ENCODE results near the gene GPD2. TPM values are rescaled to one million over a fixed set of nuclear protein-coding genes. Genes with fewer than 3 reads are reported as not detected.

Gene GPD2
- total and polyA plus RNA-seq, 2 donors (not counting 1 experiment from before 2014, with no cell fraction given) = 21.6 to 46.6 TPM

DNA sequence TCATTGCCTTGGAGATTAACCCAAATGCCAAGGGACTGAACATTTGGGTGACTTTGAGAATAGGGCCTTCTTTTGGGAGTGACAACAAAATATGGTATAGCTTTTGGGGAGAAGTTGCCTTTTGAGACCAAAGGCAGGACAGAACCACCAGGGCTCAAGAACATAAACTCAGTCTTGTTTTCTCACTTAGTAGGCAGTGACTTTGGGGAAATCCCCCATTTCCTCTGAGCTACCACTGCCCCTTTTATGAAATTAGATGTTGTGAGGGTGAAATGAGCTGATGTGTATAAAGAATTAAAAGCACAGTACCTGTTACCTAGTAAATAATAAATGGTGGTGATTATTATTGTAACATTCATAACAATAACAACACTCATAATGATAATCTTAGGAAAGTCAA, 36.5 kb downstream of the GPD2 start:
- Histone ChIP-seq H3K4me3 (replicated peaks in 1 of 4; ENCODE audit: control extremely low read depth in 1 of 4, insufficient read depth in 1 of 4, low read depth in 3 of 4, low read length in 4 of 4) (no peak overlapping the region), H3K9me3 (ENCODE audit: control insufficient read depth, insufficient read depth, low read depth, low read length) (no peaks in the 10 kb centered on the region), H3K36me3 (ENCODE audit: control insufficient read depth, insufficient read depth, low read length) (no peaks in the 10 kb centered on the region), H2AFZ (ENCODE audit: low read length) (no peak overlapping the region), H3K27ac (ENCODE audit: insufficient read depth, low read length) (no peak overlapping the region), H3K9ac (ENCODE audit: insufficient read depth, low read length) (no peak overlapping the region), H3K79me2 (ENCODE audit: control insufficient read depth, insufficient read depth, low read length) (peaks cover 6% of the 10 kb centered on the region), H4K20me1 (ENCODE audit: control insufficient read depth, extremely low read depth, insufficient read depth, low read length) (no peaks in the 10 kb centered on the region), H3K4me2 (ENCODE audit: extremely low read depth, insufficient read depth, low read length) (no peak overlapping the region), H3K4me1 (ENCODE audit: control insufficient read depth, extremely low read depth, insufficient read depth, low read length) (peaks cover 2% of the 10 kb centered on the region), H3K27me3 (ENCODE audit: control insufficient read depth, insufficient read depth, low read length) (no peaks in the 10 kb centered on the region)
- DNase-seq (ENCODE audit: low read depth in 2 of 2) = no peak
- TF ChIP-seq CTCF (conservative IDR thresholded peaks at IDR 0.05 in 1 of 2, IDR thresholded peaks at IDR 0.05 in 1 of 2; ENCODE audit: low read depth in 1 of 2, low read length in 2 of 2) (no peak), EZH2 (IDR thresholded peaks at IDR 0.05; ENCODE audit: low read length, missing control alignments) (no peak)

DNA sequence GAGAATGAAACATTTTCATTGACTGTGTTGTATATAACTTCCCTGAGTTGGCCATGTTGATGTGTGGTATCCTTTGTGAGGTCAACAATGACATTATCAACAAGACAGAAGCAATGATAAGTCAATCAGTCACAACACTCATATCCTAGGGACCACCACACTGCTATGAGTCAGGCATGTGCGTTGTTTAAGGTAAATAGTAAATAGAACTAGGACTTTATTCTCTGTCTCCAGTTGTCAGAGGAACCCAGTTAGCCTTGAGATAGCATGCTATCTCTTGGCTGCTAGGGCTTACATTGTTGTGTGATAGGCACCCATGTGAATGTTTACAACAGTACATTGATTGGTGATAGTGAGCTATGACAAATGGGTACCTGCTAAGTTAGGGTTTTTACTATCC, 37.3 kb downstream of the GPD2 start:
- no peak overlapping the region for H3K4me3 ChIP-seq (replicated peaks in 1 of 4; ENCODE audit: control extremely low read depth in 1 of 4, insufficient read depth in 1 of 4, low read depth in 3 of 4, low read length in 4 of 4)
- peaks cover 2% of the 10 kb centered on the region for H3K4me1 ChIP-seq (ENCODE audit: control insufficient read depth, extremely low read depth, insufficient read depth, low read length)
- H3K27me3 ChIP-seq (ENCODE audit: control insufficient read depth, insufficient read depth, low read length) = no peaks in the 10 kb centered on the region
- DNase-seq (ENCODE audit: low read depth in 2 of 2) = no peak
- H3K79me2 ChIP-seq (ENCODE audit: control insufficient read depth, insufficient read depth, low read length) = peaks cover 3% of the 10 kb centered on the region
- H3K4me2 ChIP-seq (ENCODE audit: extremely low read depth, insufficient read depth, low read length) = no peak overlapping the region
- no peaks in the 10 kb centered on the region for H3K36me3 ChIP-seq (ENCODE audit: control insufficient read depth, insufficient read depth, low read length)
- H2AFZ ChIP-seq (ENCODE audit: low read length) = no peak overlapping the region
- H4K20me1 ChIP-seq (ENCODE audit: control insufficient read depth, extremely low read depth, insufficient read depth, low read length) = peaks cover under 1% of the 10 kb centered on the region
- no peak overlapping the region for H3K9ac ChIP-seq (ENCODE audit: insufficient read depth, low read length)
- no peak overlapping the region for H3K27ac ChIP-seq (ENCODE audit: insufficient read depth, low read length)
- TF ChIP-seq CTCF (conservative IDR thresholded peaks at IDR 0.05 in 1 of 2, IDR thresholded peaks at IDR 0.05 in 1 of 2; ENCODE audit: low read depth in 1 of 2, low read length in 2 of 2) = no peak
- TF ChIP-seq EZH2 (IDR thresholded peaks at IDR 0.05; ENCODE audit: low read length, missing control alignments) = no peak
- H3K9me3 ChIP-seq (ENCODE audit: control insufficient read depth, insufficient read depth, low read depth, low read length) = no peaks in the 10 kb centered on the region

DNA sequence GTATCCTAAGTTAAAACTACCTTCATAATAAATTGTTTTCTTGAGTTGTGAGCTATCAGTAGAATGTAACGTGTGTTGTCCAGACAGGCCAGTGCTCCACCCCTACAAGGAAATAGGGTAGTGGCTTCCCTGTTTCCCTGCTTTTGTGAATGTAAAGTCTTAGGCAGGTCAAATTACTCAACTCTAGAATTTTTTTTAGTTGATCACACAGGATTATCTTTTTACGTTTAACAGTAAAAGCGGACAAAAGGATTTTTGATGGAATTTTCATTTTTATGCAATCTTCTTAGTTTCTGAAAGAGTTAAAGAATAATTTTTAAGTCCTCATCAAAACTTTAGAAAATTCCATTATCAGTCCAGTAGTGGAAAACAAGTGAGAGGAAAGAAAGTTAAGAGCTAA, 38.2 kb downstream of the GPD2 start:
- no peak overlapping the region for H3K9ac ChIP-seq (ENCODE audit: insufficient read depth, low read length)
- H3K27me3 ChIP-seq (ENCODE audit: control insufficient read depth, insufficient read depth, low read length) = no peaks in the 10 kb centered on the region
- no peak overlapping the region for H2AFZ ChIP-seq (ENCODE audit: low read length)
- H3K4me2 ChIP-seq (ENCODE audit: extremely low read depth, insufficient read depth, low read length) = no peak overlapping the region
- peaks cover 1% of the 10 kb centered on the region for H3K79me2 ChIP-seq (ENCODE audit: control insufficient read depth, insufficient read depth, low read length)
- H3K4me1 ChIP-seq (ENCODE audit: control insufficient read depth, extremely low read depth, insufficient read depth, low read length) = peaks cover 2% of the 10 kb centered on the region
- TF ChIP-seq CTCF (conservative IDR thresholded peaks at IDR 0.05 in 1 of 2, IDR thresholded peaks at IDR 0.05 in 1 of 2; ENCODE audit: low read depth in 1 of 2, low read length in 2 of 2) = no peak
- no peak for TF ChIP-seq EZH2 (IDR thresholded peaks at IDR 0.05; ENCODE audit: low read length, missing control alignments)
- no peaks in the 10 kb centered on the region for H3K36me3 ChIP-seq (ENCODE audit: control insufficient read depth, insufficient read depth, low read length)
- H3K27ac ChIP-seq (ENCODE audit: insufficient read depth, low read length) = no peak overlapping the region
- H3K4me3 ChIP-seq (replicated peaks in 1 of 4; ENCODE audit: control extremely low read depth in 1 of 4, insufficient read depth in 1 of 4, low read depth in 3 of 4, low read length in 4 of 4) = no peak overlapping the region
- DNase-seq (ENCODE audit: low read depth in 2 of 2) = no peak
- peaks cover 2% of the 10 kb centered on the region for H4K20me1 ChIP-seq (ENCODE audit: control insufficient read depth, extremely low read depth, insufficient read depth, low read length)
- no peaks in the 10 kb centered on the region for H3K9me3 ChIP-seq (ENCODE audit: control insufficient read depth, insufficient read depth, low read depth, low read length)
